ENCODE data around the gene TRIML1.

DNA sequence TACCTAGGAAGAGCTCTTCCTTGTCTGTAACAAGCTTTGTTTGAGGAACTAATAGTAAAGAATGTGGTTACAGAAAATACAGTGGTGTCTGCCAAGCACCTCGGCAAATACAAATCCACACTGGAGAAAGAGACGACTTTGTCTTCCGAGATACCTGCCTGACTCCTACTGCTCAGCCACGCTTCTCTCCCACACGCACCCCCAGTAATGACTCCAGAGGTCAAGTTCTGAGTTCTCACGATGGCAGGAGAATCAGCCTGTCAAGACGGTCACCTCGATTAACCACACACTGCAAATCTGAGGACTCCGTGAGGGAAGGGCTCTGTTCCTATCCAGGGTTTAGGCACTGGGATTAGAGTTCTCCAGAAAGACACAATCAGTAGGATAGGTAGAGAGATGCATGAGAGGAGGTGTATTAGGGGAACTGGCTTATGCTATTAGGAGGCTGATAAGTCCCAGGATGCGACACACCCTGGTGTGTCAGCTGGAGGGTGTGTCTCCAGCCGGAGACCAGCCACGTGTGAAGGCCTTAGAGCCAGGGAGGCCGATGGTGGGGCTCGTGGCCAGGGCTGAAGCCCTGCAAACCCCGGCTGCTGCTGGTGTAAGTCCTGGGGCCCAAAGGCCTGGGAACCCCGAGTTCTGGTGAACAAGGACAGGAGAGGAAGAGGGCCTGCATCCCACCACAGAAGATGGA, 21.5 kb upstream of the TRIML1 start:
- TF ChIP-seq, protein P1, sequence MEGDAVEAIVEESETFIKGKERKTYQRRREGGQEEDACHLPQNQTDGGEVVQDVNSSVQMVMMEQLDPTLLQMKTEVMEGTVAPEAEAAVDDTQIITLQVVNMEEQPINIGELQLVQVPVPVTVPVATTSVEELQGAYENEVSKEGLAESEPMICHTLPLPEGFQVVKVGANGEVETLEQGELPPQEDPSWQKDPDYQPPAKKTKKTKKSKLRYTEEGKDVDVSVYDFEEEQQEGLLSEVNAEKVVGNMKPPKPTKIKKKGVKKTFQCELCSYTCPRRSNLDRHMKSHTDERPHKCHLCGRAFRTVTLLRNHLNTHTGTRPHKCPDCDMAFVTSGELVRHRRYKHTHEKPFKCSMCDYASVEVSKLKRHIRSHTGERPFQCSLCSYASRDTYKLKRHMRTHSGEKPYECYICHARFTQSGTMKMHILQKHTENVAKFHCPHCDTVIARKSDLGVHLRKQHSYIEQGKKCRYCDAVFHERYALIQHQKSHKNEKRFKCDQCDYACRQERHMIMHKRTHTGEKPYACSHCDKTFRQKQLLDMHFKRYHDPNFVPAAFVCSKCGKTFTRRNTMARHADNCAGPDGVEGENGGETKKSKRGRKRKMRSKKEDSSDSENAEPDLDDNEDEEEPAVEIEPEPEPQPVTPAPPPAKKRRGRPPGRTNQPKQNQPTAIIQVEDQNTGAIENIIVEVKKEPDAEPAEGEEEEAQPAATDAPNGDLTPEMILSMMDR (IDR thresholded peaks at IDR 0.05) = no peak
- TF ChIP-seq POLR2A (IDR thresholded peaks at IDR 0.05) (no peak), EP300 (IDR thresholded peaks at IDR 0.05; ENCODE audit: low read depth) (no peak)
